ENCODE results near the gene ZBTB38. TPM values are rescaled to one million over a fixed set of nuclear protein-coding genes. Genes with fewer than 3 reads are reported as not detected.

The ZBTB38 gene
- total and polyA plus RNA-seq, 9 donors: 23.2 to 125 (median 78.7) TPM

- H3K9me3 ChIP-seq: no peaks in the 10 kb centered on the region
- no peak overlapping the region for H3K27ac ChIP-seq
- H3K36me3 ChIP-seq: no peaks in the 10 kb centered on the region
- no peak for DNase-seq
- intact Hi-C loops (cut with DNase I): loop anchor here in 1 of 4 donors (5.0 kb wide), 1 partner anchor 40 kb away; no protein-coding TSS in a partner anchor
- H3K4me3 ChIP-seq: no peak overlapping the region
- H3K27me3 ChIP-seq: no peaks in the 10 kb centered on the region
- peaks cover 16% of the 10 kb centered on the region for H3K4me1 ChIP-seq (ENCODE audit: insufficient read depth)
- TF ChIP-seq EP300 (IDR thresholded peaks at IDR 0.05) (no peak), POLR2A (IDR thresholded peaks at IDR 0.05) (no peak)
- TF ChIP-seq, protein P1, sequence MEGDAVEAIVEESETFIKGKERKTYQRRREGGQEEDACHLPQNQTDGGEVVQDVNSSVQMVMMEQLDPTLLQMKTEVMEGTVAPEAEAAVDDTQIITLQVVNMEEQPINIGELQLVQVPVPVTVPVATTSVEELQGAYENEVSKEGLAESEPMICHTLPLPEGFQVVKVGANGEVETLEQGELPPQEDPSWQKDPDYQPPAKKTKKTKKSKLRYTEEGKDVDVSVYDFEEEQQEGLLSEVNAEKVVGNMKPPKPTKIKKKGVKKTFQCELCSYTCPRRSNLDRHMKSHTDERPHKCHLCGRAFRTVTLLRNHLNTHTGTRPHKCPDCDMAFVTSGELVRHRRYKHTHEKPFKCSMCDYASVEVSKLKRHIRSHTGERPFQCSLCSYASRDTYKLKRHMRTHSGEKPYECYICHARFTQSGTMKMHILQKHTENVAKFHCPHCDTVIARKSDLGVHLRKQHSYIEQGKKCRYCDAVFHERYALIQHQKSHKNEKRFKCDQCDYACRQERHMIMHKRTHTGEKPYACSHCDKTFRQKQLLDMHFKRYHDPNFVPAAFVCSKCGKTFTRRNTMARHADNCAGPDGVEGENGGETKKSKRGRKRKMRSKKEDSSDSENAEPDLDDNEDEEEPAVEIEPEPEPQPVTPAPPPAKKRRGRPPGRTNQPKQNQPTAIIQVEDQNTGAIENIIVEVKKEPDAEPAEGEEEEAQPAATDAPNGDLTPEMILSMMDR (IDR thresholded peaks at IDR 0.05): no peak
Measured at GRCh38 chr3:141371882-141372281, 3.6 kb downstream of the ZBTB38 start.

GRCh38 chr3:141372656-141373055, 4.4 kb downstream of the ZBTB38 start:
- TF ChIP-seq, protein P1 (IDR thresholded peaks at IDR 0.05): no peak
- TF ChIP-seq EP300 (IDR thresholded peaks at IDR 0.05) (no peak), POLR2A (IDR thresholded peaks at IDR 0.05) (no peak)
- H3K4me3 ChIP-seq: no peak overlapping the region
- intact Hi-C loops (cut with DNase I): loop anchor here in 1 of 4 donors (5.0 kb wide), 1 partner anchor 40 kb away; no protein-coding TSS in a partner anchor

DNA sequence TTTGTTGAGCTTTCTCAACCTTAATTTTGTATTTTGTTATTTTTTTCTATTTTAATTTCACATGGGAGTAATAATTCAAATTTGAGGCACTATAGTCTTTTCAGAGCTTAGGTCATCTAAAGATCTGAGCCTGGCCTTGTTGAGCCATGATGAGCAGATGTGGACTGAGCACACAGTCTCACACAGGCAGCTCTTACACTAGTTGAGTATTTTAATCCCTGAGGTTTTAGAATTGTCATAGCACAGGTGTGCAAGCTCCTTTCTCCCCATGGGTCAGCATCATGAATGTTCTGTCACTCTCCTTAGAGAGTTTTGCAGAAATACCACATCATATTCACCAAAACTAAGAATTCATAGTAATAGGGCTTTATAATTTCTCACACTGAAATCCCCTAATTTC, 4.9 kb downstream of the ZBTB38 start:
- no peak for DNase-seq
- Histone ChIP-seq H3K4me1 (ENCODE audit: insufficient read depth) (peaks cover 7% of the 10 kb centered on the region), H3K36me3 (no peaks in the 10 kb centered on the region), H3K27me3 (no peaks in the 10 kb centered on the region), H3K9me3 (no peaks in the 10 kb centered on the region), H3K27ac (no peak overlapping the region), H3K4me3 (no peak overlapping the region)
- TF ChIP-seq POLR2A (IDR thresholded peaks at IDR 0.05) (no peak), EP300 (IDR thresholded peaks at IDR 0.05) (no peak)
- intact Hi-C loops (cut with DNase I): loop anchor here in 1 of 4 donors (5.0 kb wide), 1 partner anchor 39 kb away; no protein-coding TSS in a partner anchor

More at GRCh38 chr3:141372656-141373055, 4.4 kb downstream of the ZBTB38 start:
- H3K4me1 ChIP-seq (ENCODE audit: insufficient read depth): peaks cover 11% of the 10 kb centered on the region
- no peak overlapping the region for H3K27ac ChIP-seq
- H3K9me3 ChIP-seq: no peaks in the 10 kb centered on the region
- DNase-seq: no peak
- H3K36me3 ChIP-seq: no peaks in the 10 kb centered on the region
- H3K27me3 ChIP-seq: no peaks in the 10 kb centered on the region

- intact Hi-C loops (cut with DNase I): loop anchor here in 1 of 4 donors (5.0 kb wide), 1 partner anchor 38 kb away; no protein-coding TSS in a partner anchor
- Histone ChIP-seq H3K27ac (no peak overlapping the region), H3K4me3 (no peak overlapping the region), H3K36me3 (no peaks in the 10 kb centered on the region), H3K27me3 (no peaks in the 10 kb centered on the region), H3K9me3 (no peaks in the 10 kb centered on the region), H3K4me1 (ENCODE audit: insufficient read depth) (peaks cover 2% of the 10 kb centered on the region)
- no peak for TF ChIP-seq EP300 (IDR thresholded peaks at IDR 0.05)
- no peak for TF ChIP-seq POLR2A (IDR thresholded peaks at IDR 0.05)
- TF ChIP-seq, protein P1 (IDR thresholded peaks at IDR 0.05): no peak
- 76 to 87% (median 80%) methylated on average over 7 of the region's 7 CpGs for whole genome bisulfite sequencing, 3 donors
- no peak for DNase-seq
Measured at GRCh38 chr3:141373768-141374526, 5.6 kb downstream of the ZBTB38 start.

All from ovary (tissue), 9 donors.